Stimulated activated CD4-positive, alpha-beta T cell treated with anti-CD3 and anti-CD28 coated beads, Interleukin-4, amount 100 ng/mL, for 48 hours (primary cell): Measurements from ENCODE around the gene PDZD2.
"Not testable (repeated sequence)": the region's sequence is repeated elsewhere in the genome, so short reads cannot be mapped to it uniquely, and the experiment has no call there.

Source experiments
- DNase-seq, 2 donors: peaks; one replicate each; pipeline ENCODE4 v3.0.0-alpha.2; 2020; ENCODE audit warnings: low read depth in 2 of 2

The PDZD2 gene

DNA sequence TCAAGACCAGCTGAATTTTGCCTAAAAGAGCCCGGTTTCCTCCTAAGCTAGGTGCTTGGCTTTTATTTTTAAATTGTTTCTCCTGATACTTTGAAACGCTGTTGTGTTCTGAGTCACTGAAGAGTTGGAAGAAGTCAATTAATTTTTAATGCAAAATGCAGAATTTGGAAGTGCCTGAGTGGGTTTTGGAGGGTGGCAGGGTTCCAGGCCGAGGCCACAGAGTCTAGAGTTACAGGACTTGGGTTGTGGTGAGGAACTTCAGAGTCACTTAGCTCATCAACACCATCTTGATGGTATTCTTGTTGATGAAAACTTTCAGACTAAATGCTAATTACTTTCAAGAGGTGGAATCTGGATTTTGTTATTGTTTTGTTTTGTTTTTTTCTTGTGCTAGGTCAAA is 130.6 kb downstream of the PDZD2 start:
- DNase-seq, result no peak

DNA sequence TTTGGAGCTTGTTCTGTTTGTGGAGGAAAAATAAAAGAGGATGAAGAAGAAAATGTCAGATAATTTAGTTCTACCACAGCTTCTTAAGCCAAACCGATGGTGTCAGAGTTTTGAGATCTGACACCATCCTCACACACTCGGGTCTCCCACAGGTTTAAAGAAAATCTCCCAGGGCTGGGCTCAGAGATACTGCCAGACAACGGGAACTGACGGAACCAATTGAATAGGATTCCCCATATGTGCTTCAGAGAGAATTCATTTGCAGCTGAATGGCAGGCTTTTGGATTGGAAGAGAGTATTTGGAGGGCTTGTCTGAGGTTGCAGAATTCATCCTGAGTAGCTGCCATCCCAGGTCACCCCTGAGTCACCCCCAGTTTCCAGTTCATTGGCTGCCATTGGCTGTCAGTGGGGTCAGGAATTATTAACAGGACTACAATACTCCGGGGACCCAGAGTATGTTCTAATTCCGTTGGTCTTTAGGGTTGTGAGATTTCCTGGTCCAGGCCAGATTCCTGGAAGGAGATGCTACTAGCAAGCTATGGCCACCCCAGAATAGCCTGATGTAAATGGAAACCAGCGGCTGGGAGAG is 131.3 kb downstream of the PDZD2 start:
- no peak for DNase-seq

DNA sequence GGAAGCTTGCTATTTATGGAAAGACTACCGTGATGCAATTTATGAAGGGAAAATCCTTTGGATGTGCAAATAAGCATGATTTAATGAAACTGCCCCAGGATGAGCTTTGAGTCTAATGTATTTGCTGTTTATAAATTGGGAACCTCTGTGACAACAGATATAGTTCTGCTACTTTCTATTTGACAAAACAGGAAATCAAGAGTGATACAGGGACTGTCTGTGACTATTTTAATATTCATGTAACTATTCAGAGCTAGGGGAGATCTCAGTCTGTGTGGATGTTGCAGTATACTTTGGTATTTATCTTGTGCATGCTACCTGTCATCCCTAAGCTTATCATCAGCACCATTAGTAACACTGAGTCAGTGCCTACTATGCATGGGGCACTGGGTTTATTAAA is 132.1 kb downstream of the PDZD2 start:
- DNase-seq, result no peak

DNA sequence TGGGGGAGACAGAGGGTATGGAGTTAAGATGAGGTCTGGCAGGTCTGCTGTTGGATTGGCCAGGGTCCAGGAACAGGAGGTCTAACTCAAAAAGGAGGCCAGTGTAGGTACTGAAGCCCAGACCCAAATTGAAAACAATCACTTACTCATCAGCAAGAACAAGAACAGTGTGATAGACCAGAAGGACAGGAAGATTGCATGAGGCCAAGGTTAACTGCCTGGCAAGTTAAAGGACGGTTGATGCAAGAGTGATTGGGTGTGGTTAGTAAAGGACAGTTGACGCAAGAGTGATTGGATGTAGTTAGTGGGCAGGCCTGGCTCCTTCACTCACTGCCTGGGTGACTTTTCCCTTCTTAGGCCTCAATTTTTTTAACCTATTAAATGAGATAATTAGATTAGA is 132.6 kb downstream of the PDZD2 start:
- no peak for DNase-seq

DNA sequence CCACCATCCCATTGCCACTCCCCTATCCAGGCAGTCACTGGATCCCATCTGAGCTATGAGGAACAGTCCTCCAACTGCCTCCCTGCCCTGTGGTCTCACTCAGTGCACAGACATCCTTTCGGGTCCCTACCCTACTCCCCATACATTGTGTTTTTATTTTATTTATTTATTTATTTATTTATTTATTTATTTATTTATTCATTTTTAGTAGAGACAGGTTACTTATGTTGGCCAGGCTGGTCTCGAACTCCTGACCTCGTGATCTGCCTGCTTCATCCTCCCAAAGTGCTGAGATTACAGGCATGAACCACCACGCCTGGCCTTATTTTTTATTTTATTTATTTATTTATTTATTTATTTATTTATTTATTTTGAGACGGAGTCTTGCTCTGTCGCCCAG is 137.4 kb downstream of the PDZD2 start:
- DNase-seq, result not testable (repeated sequence)

DNA sequence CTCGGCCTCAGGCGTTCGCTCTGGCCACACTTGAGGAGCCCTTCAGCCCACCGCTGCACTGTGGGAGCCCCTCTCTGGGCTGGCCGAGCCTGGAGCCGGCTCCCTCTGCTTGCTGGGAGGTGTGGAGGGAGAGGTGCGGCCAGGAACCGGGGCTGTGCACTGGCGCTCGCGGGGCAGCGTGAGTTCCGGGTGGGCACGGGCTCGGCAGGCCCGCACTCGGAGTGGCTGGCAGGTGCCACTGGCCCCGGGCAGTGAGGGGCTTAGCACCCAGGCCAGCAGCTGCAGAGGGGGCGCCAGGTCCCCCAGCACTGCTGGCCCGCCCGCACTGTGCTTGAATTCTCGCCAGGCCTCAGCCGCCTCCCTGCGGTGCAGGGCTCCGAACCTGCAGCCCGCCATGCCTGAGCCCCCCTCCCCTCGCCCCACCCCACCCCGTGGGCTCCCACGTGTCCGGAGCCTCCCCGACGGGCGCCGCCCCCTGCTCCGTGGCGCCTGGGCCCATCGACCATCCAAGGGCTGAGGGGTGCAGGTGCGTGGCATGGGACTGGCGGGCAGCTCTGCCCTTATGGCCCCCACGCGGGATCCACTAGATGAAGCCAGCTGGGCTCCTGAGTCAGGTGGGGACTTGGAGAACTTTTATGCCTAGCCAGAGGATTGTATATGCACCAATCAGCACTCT is 138.2 kb downstream of the PDZD2 start:
- DNase-seq, result no peak

DNA sequence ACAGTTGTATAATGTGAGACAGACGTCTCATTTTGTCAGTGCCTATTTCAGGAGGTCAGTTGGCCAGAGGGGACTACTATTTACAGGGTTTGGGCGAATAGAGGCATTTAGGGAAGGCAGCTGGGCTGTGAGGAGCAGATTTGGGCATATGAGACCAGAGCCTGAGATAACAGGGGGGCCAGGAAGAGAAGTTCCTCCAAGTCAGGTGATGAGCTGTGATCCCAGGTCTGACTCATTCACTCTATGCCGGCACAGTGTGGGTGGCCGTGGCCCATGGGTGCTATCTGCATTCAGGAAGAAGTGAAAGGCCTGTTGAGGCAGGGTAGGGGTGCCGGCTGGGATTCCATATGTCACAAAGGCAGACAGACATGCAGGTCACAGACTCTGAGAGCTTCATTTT is 142.8 kb downstream of the PDZD2 start:
- no peak for DNase-seq

DNA sequence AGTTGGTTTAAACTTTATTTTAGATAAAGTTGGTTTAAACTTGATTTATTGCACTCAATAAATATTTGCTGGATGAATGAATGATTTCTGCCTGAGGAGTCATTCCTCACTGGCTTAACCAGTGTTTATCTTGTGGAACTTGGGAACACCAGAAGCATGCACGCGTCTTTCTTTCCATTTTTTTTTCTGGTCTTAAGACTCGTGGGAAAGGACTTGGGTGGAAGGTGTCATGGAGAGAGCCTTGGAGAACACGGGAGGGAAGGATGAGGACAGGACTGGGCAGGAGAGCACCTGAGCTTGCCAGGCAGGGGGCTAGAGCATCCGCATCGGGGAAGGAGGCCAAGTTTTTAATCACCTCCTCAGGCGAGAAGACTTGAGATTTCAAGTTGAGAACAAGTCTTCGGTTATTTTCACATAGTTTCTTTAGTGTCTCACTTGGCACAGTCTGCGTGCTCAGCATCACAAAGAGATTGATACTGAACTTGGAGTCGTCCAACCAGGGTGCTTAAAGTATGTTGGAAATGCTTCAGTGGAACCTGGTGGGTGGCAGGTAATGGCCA is 144.2 kb downstream of the PDZD2 start:
- DNase-seq, result no peak

DNA sequence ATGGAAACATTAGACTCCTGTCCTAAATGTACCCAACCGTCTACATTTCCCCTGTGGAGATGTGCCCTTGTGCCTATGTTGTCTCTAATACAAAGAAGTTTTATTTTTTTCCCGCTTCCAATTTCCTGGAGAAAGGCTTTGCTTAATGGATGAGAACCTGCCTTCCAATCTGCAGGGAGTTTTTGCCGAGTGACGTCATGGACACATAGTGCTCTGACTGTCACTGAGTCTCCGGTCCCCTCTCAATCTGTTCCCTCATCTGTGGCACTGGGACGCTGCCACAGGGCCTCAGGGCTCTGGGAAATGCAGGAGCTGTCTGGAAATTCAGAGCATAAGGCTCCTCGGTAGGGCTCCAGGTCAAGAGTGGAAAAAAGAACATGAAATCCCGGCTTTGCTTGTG is 144.8 kb downstream of the PDZD2 start:
- no peak for DNase-seq

DNA sequence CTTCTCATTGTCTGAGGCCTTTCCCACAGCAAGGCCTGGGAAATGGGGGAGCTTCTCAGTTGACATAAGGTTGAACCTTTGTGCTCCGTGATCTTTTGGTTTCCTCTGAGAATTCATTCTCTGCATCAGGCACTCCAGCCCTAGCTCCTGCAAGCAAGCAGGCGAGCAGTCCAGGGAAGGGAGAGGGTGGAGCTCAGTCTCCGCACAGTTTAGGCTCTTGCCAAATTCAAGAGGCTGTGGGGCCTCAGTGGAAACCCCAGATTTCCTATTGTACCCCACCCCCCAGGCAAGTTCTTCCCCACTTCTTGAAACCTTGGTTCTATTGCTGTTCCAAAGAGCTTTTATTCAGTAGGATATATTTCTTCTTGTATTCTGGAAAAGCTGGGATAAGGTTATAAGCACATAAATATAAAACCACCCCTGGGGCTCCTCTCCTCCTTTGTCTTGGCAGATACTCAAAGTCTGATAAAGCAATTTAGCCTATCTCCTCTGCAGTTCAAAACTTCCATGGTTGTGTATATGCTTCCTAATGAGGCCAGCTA is 147.2 kb downstream of the PDZD2 start:
- no peak for DNase-seq

DNA sequence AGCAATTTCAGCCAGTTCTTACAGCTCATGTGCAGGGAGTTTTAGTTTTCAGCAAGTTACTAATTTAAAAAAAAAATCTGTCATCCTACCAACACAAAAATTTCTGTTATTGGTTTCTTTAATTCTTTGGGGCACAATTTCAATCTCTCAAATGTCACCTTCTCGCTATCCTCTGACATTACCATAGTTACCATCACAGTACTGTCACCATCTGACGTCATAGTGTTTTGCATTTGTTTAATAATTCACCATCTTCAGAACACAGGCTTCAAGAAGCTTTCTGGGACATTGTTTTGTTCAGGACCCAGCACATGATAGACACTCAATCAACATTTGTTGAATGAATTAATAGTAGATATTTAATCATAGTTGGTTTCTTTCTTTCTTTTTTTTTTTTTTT is 155.1 kb downstream of the PDZD2 start:
- no peak for DNase-seq

DNA sequence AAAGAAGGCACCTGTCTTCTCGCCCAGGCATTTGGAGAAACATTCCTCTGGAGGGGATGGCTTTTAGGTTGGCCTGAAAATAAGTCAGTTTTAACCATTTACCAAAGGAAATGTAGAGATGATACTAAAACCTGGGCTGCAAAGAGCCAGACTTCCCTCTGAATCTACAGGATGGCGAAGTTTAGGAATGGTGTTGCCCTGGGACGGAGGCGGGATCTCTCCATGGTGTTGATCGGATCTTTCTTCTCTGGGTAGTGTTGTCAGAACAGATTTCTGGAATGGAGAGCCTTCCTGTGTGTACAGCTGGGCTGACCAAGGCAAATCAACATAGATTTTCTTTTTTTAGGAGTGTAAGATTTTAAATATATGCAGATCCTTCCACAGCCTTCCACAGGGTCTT is 159.2 kb downstream of the PDZD2 start:
- DNase-seq, result no peak

DNA sequence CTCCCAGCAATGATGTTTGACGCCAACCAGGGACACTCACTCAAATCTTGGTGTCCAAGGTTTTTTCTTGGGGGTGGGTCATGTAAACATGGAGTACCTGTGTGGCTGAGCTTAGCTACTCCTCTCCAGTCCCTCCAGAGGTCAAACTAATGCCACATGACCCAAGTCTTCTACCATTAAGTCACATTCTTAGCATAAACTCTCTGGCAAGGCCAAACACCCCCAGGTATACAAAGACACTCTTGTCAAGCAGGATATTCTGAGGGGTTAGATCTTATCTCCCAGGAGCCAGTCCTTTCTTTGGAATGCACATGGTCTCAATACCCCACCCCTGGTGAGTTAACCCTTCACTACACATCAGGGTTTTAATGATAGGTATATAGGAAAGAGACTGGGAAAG is 161.4 kb downstream of the PDZD2 start:
- no peak for DNase-seq

DNA sequence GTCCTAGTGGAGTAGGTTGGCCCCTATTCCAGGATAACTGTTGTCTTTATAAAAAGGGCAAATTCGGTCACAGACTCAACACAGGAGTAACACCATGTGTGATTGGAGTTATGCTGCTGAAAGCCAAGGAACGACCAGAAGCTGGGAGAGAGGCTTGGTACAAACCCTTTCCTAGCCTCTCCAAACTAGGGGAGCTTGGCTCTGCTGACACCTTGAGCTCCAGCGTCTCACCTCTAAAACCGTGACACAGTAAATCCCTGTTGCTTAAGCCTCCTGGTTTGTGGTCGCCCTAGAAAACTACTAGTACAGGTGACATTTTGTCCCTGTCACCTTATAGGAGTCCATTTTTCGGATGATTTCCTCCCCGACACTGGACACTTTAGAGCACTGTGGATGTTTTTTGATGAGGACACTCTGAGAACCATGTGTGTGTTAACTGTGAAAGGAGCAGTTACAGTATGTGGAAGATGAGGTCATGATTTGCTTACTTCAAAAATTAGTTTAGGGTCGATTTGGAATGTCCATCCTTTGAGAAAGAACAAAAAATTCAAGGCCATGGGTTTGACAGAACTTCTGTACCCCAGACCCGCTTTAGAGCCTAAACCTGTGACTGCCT is 167.0 kb downstream of the PDZD2 start:
- DNase-seq, result no peak

DNA sequence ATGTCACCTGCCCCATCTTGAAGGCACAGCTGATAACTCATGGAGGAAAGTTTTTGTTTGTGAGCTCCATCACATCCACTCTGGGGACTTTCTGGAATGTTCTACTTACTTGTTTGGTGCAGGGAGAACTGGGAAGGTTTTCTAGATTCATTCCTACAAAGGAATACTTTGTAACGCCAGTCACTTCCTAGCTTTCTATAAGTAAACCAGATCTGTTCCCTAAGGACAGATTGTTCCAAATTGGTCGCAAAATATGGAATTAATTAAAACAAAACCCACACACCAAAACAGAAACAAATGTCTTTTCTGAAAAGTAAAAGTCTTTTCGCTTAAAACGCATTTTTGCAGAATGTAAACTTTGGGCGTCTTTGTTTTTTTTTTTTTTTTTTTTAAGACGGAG is 167.6 kb downstream of the PDZD2 start:
- no peak for DNase-seq

DNA sequence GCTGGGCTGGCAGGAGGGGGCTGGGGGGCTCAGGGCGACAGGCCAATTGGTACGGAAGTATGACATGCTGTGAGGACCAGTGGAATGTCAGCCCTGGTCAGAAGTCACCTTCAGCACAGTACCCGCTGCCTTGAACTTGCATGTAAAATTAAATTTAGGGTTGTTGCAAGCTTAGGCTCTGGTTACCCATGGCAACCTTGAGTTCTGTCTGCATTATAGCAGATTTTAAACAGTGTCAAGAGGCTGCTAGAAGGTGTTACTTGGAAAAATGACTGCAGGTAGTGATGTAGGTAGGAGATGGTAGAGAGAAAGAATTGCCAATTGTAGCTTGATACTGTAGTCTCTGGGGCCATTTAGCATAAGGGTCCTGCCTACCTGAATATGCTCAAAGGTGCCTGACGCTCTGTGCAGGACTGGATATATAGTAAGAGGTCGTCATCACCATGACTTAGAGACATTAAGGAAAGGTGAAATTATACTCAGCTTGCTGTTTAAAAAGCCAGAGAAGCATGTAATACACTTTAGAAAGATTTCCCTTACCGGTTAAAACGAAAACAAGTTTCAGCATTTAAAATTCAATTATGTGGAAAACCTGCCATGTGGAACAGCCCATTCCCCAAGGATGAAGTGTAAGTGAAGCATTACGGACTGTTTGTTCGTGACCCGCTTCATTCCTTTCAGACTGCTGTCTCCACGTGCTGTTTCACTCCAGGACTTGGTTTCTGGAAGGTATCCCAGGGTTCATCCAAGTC is 169.0 kb downstream of the PDZD2 start:
- no peak for DNase-seq

DNA sequence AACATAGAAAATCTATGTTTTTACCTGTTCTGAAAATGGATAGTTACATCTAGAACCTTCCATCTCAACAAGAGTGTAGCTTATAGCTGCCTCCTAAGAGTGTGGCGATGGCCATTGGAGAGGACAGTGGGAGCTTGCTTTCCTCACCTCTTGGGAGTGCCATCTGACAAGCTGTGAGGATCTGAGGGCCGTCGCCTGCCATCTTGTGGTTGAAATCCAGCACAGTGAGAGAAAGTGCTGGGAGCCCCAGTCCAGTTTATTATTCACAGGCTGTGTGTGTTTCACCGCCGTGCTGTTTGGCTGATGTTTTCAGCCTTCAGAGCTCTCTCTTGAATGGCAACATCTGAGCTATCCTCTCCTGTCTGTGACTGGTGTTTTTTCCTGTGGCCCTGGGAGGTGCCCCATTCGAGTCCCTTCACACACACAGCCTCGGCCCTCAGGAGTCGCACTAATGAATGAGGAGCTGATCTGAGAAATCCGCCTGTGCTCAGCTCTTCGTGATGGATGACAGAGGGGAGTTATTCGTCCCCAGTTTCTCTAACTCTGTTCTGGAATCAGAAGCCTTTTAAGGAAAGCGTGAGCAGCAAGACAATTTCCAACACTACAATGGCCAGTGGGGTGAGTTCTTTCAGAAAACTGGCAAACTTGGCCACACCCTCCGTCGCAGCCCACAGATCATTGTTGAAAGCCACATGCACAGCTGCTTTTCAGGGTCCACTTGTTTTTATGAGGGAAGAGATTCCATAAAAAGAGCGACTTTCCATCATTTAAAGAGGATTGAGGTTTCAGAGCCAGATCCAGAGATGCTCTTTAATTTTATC is 170.3 kb downstream of the PDZD2 start:
- peak in 1 of 2 donors; percentile 5 for DNase-seq

DNA sequence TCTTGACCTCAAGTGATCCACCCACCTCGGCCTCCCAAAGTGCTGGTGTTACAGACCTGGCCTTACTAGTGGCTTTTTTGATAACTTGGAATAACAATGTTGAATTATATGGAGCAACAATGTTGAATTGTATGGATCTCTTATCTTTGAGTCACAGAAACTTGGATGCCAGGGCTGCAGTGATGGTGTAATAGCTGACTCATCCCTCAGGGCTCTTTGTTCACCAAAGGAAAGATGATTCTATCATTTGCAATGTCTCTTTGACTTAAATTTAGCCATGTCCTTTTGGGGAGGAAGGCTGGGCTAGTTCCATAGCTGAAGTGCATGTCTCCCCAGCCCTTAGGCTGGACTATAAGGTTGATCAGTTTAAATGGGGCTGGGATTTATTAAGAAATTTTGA is 172.3 kb downstream of the PDZD2 start:
- no peak for DNase-seq

DNA sequence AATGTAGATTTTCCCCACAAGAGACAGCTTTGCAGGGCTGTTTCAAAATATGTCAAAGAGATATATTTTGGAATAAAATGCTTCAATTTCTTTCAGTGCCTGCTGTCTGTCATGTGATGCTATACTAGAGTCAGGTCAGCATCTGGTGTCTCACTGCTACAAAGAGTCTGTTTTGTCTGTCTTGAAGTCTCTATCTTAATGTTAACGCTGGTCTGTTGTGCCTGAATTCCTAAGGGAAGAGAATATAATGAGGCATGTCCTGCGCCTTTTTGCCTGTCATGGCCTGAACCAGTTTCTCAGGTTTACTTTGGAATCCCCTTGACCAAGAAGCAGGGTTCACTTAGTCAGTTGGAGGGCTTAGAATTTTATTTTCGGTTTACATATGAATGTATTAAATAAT is 176.4 kb downstream of the PDZD2 start:
- no peak for DNase-seq

DNA sequence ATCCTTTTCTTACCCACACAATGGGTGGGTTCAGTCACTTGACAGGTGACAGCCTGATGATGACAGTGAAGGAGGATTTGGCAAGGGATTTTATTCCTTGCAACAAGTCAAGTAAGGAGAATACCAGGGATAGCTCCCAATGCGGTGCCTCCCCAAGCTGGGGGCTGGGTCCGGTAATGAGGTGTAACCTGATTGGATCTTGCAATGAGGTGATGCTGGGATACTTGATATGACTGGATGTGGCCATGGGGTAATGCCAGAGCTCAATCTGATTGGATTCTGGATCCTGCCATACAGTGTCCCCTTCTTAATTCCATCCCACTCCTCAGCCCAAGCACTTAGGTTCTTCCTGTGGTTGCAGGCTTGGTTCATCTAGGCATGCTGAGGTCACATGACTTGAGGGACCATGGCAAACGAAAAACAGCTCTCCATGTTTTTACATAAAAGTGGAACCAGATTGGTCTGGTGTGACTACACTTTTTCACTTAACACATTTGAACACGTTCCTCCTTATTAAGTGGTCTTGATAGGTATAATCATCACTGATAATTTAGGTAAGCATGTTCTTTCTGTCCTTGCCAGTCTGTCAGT is 181.1 kb downstream of the PDZD2 start:
- DNase-seq, result no peak

DNA sequence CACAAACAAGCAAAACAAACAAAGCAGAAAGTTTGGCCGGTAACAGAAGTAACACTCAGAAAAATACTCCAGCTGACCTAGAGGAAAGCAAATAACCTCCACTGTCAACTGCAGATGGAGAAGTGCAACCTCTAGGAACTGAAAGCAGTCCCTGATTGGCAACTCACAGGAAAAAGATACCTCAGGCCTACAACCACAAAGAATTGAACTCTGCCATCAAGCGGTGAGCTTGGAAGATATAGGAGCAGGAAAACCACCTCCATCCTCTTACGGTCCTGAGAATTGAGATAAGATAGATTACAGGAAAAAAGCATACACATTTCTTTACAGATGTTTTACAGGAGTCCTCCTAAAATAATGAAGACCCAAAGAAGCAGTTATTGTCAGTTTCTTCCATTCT is 184.5 kb downstream of the PDZD2 start:
- DNase-seq, result no peak
